K562 (cell line): ENCODE results near the gene POU3F1. TPM values are rescaled to one million over a fixed set of nuclear protein-coding genes. Genes with fewer than 3 reads are reported as not detected.

ENCODE experiments used
- ATAC-seq: fragments of 200-7000 bp; cut with Tn5 transposase; 3 replicates; pipeline ENCODE4 v1.9.1; 2020; ENCODE audit warnings: moderate library complexity
- BruUV-seq: library from RNA; stranded (reverse); fragments of 400-500 nt; replicated peaks from 2 replicates; lab custom pipeline; 2021; lab: Mats Ljungman, UMichigan
- CTCF ChIA-PET: fragments of 300-600 bp; formaldehyde crosslinking; extraction: SDS; loops from one replicate; lab custom pipeline; 2021; ENCODE audit warnings: low intra/inter-chr PET ratio; lab: Yijun Ruan, JAX
- POLR2A ChIA-PET: fragments of 300-600, 350-650 bp; sonication (Branson Sonifier 250); formaldehyde crosslinking; extraction: SDS; loops from one replicate; lab custom pipeline; 2021; ENCODE audit warnings: antibody characterized with exemption, inconsistent platforms; lab: Yijun Ruan, JAX
- DNase-seq, 4 experiments: peaks; one replicate each; pipeline versions ENCODE4 v3.0.0 to v3.0.0-alpha.2; 2011 to 2018; ENCODE audit warnings: low spot score in 3 of 4, mixed read lengths in 3 of 4; ENCODE audit errors: extremely low read depth in 1 of 4
- FAIRE-seq: peaks from 2 replicates; lab custom pipeline; 2011; peaks lifted over from hg19 to GRCh38; lab: Jason Lieb, UNC
- H2AFZ ChIP-seq: 2 replicates; pipeline ENCODE4 v1.6.0; 2011; ENCODE audit warnings: low read depth, low read length, control low read depth, inconsistent platforms
- H3K27ac ChIP-seq: fragments of 200-600 bp; 3 replicates; pipeline ENCODE4 v1.8.0; 2011; ENCODE audit warnings: low read depth, mild to moderate bottlenecking, control low read depth, inconsistent platforms, low read length, moderate library complexity, mixed read lengths; ENCODE audit errors: extremely low read depth
- H3K27me3 ChIP-seq, 2 experiments: fragments of 300-600 bp in 1 of 2; 2 replicates in 1 of 2; 3 replicates in 1 of 2; pipeline versions ENCODE4 v1.6.0 to v1.8.0; 2011; ENCODE audit warnings: inconsistent platforms in 2 of 2, low read length in 2 of 2, mild to moderate bottlenecking in 1 of 2, mixed read lengths in 1 of 2, moderate library complexity in 1 of 2; ENCODE audit not compliant: control insufficient read depth in 2 of 2, insufficient read depth in 2 of 2
- H3K36me3 ChIP-seq: fragments of 300-600 bp; 3 replicates; pipeline ENCODE4 v1.8.0; 2011; ENCODE audit warnings: mild to moderate bottlenecking, low read length, inconsistent platforms; ENCODE audit not compliant: control insufficient read depth, insufficient read depth
- H3K4me1 ChIP-seq, 2 experiments: fragments of 200-600 bp in 1 of 2; replicated peaks in 1 of 2; 2 replicates in 1 of 2; 3 replicates in 1 of 2; pipeline versions ENCODE4 v1.5.1 to v1.8.0; 2011; ENCODE audit warnings: inconsistent platforms in 2 of 2, low read length in 2 of 2, mild to moderate bottlenecking in 1 of 2, mixed read lengths in 1 of 2, moderate library complexity in 1 of 2; ENCODE audit not compliant: control insufficient read depth in 2 of 2, insufficient read depth in 2 of 2
- H3K4me2 ChIP-seq: 2 replicates; pipeline ENCODE4 v1.6.1; 2011; ENCODE audit warnings: low read length, control low read depth, inconsistent platforms, mixed read lengths; ENCODE audit not compliant: insufficient read depth
- H3K4me3 ChIP-seq: fragments of 200-600 bp; sonication (generic), shearing (Covaris generic); 2 replicates; pipeline ENCODE4 v1.5.1; 2016; ENCODE audit warnings: control low read depth, inconsistent platforms
- H3K79me2 ChIP-seq: fragments of 200-600 bp; 3 replicates; pipeline ENCODE4 v1.8.0; 2011; ENCODE audit warnings: low read length, inconsistent platforms; ENCODE audit not compliant: control insufficient read depth, insufficient read depth
- H3K9ac ChIP-seq, 2 experiments: 2 replicates each; pipeline versions ENCODE4 v1.6.0 to v1.6.1; 2011; ENCODE audit warnings: low read depth in 2 of 2, low read length in 2 of 2, control low read depth in 1 of 2, inconsistent platforms in 1 of 2, mild to moderate bottlenecking in 1 of 2, mixed read lengths in 1 of 2; ENCODE audit not compliant: insufficient read depth in 1 of 2
- H3K9me1 ChIP-seq: one replicate; pipeline ENCODE4 v1.6.0; 2011; ENCODE audit warnings: inconsistent platforms, mild to moderate bottlenecking, low read length, moderate library complexity; ENCODE audit not compliant: control insufficient read depth, insufficient read depth
- H3K9me3 ChIP-seq: replicated peaks from 2 replicates; pipeline ENCODE4 v1.5.1; 2011; ENCODE audit warnings: low read depth, low read length, inconsistent platforms; ENCODE audit not compliant: control insufficient read depth, insufficient read depth
- H4K20me1 ChIP-seq: replicated peaks from 2 replicates; pipeline ENCODE4 v1.6.1; 2011; ENCODE audit warnings: low read length, inconsistent platforms, mixed read lengths; ENCODE audit not compliant: control insufficient read depth, insufficient read depth
- HDAC1 ChIP-seq, 2 experiments: fragments of 450-650 bp; IDR thresholded peaks; 2 replicates each; pipeline ENCODE4 v1.6.1; 2016 to 2017; ENCODE audit warnings: inconsistent platforms in 1 of 2, mild to moderate bottlenecking in 1 of 2, moderate library complexity in 1 of 2
- KLF6 ChIP-seq: fragments of 250-450 bp; sonication (Bioruptor Pico); IDR thresholded peaks from 2 replicates; pipeline ENCODE4 v1.4.0; 2020; ENCODE audit warnings: mild to moderate bottlenecking, moderate library complexity, borderline replicate concordance
- OTX1 ChIP-seq: fragments of 450-650 bp; formaldehyde crosslinking; IDR thresholded peaks from 2 replicates; pipeline ENCODE4 v1.4.0; 2022; ENCODE audit warnings: mild to moderate bottlenecking
- WGBS: fragments of 100-300 bp; shearing (Covaris generic); methylation state at CpG from one replicate; pipeline ENCODE4 v1.1.6; 2016; ENCODE audit warnings: low coverage, mixed read lengths; ENCODE audit not compliant: insufficient coverage; ENCODE audit errors: missing lambda C conversion rate; 5-methylcytosine and 5-hydroxymethylcytosine counted together
- in situ Hi-C: fragments of 300-500 bp; cut with MboI; formaldehyde crosslinking; loops from 4 replicates; pipeline ENCODE4 v1.15.0; 2018; ENCODE audit warnings: inconsistent platforms, mixed read lengths
- intact Hi-C: fragments of 100-400 bp; cut with micrococcal nuclease; formaldehyde crosslinking; loops from 2 replicates; pipeline ENCODE4 v1.14.2; 2022
- polyA plus RNA-seq, 8 experiments: library from polyadenylated mRNA; depleted of rRNA in 4 of 8; stranded (reverse) in 5 of 8; unstranded in 3 of 8; fragments of >200 nt; fragmentation: Nextera tagmentation in 2 of 8; fragmentation: Illumina TruSeq in 1 of 8; extraction: Ambion mirVana in 2 of 8; extraction: Trizol in 1 of 8; gene quantifications; 2 replicates each; pipeline versions ENCODE4 v1.2.1 to v1.2.3, GENCODE V29; 2011 to 2014; ENCODE audit warnings: inconsistent platforms in 1 of 8, missing spikeins in 1 of 8
- total RNA-seq, 7 experiments: library from RNA; depleted of rRNA in 6 of 7; stranded (reverse); fragments of >200 nt in 6 of 7; fragmentation: Illumina TruSeq in 2 of 7; extraction: Trizol in 2 of 7; gene quantifications; 2 replicates each; pipeline versions ENCODE4 v1.2.1 to v1.2.3, GENCODE V29; 2011 to 2021; ENCODE audit warnings: low replicate concordance in 1 of 7
- TF ChIP-seq, protein P1 (sequence below), 2 experiments: fragments of 450-650 bp in 1 of 2; IDR thresholded peaks; 2 replicates each; pipeline ENCODE4 v1.6.1; 2011 to 2017; ENCODE audit warnings: low read depth in 2 of 2, antibody characterized with exemption in 1 of 2, borderline replicate concordance in 1 of 2, low read length in 1 of 2, mild to moderate bottlenecking in 1 of 2, mixed read lengths in 1 of 2; ENCODE audit not compliant: control insufficient read depth in 1 of 2
- TF ChIP-seq, protein P2 (sequence below): fragments of 200-600 bp; sonication (generic); IDR thresholded peaks from one replicate; pipeline ENCODE4 v1.6.1; 2012; ENCODE audit warnings: mild to moderate bottlenecking, low read depth, low read length, inconsistent platforms

The POU3F1 gene
- total and polyA plus RNA-seq, 9 of the 15 experiments (the other 6 are each of a cell fraction or from before 2014, with no cell fraction given), result 0.09 TPM; not detected in 8

DNA sequence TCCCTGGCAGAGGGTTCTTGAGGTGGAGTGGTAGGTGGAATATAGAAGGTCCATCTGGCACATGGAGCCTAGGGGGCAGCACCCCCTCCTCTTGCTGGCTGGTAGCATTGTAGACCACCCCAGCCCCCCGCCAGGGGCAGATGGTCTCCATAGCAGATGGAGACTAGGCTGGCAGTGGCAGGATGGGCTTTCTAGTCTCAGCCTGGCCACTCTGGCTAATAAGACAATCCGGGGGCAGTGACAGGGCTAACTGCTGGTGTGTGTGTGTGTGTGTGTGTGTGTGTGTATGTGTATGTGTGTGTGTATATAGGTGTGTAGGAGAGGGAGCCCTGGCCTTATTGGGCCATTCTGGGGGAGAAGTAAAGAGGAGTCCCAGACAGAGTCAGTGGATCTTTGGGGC lies 17.9 kb downstream of the POU3F1 start:
- no peak overlapping the region for H3K4me3 ChIP-seq
- intact Hi-C loops (no loop called here), in situ Hi-C loops (loop anchor here (25.0 kb wide), 1 partner anchor 559 kb away; no protein-coding TSS in a partner anchor)
- ChIA-PET CTCF (no interaction called here), POLR2A (interaction anchor here (0.6 to 4.0 kb wide), 10 partner anchors 8 to 1982 kb away, joined by 3 to 43 read pairs (median 6); partner anchors contain the start of gene UTP11)
- H3K27me3 ChIP-seq, result no peaks in the 10 kb centered on the region
- no peak overlapping the region for H2AFZ ChIP-seq
- no TSS peak for BruUV-seq
- no peak overlapping the region for H3K27ac ChIP-seq
- ATAC-seq (peak; percentile 11), FAIRE-seq (no peak), DNase-seq (no peak)
- H3K9me1 ChIP-seq, result no peaks in the 10 kb centered on the region
- no peaks in the 10 kb centered on the region for H3K9me3 ChIP-seq
- H4K20me1 ChIP-seq, result peaks cover 21% of the 10 kb centered on the region
- peak overlapping the region in 1 of 2 experiments; percentile 31; a peak in 1 of 4 replicates for H3K9ac ChIP-seq
- H3K79me2 ChIP-seq, result no peaks in the 10 kb centered on the region
- no peak overlapping the region for H3K4me2 ChIP-seq
- H3K36me3 ChIP-seq, result peaks cover 38% of the 10 kb centered on the region
- peaks cover 10 to 34% of the 10 kb centered on the region in 2 experiments; a peak in 4 of 5 replicates for H3K4me1 ChIP-seq
- WGBS, result 59% methylated on average over 2 of the region's 2 CpGs
- TF ChIP-seq, protein P1, sequence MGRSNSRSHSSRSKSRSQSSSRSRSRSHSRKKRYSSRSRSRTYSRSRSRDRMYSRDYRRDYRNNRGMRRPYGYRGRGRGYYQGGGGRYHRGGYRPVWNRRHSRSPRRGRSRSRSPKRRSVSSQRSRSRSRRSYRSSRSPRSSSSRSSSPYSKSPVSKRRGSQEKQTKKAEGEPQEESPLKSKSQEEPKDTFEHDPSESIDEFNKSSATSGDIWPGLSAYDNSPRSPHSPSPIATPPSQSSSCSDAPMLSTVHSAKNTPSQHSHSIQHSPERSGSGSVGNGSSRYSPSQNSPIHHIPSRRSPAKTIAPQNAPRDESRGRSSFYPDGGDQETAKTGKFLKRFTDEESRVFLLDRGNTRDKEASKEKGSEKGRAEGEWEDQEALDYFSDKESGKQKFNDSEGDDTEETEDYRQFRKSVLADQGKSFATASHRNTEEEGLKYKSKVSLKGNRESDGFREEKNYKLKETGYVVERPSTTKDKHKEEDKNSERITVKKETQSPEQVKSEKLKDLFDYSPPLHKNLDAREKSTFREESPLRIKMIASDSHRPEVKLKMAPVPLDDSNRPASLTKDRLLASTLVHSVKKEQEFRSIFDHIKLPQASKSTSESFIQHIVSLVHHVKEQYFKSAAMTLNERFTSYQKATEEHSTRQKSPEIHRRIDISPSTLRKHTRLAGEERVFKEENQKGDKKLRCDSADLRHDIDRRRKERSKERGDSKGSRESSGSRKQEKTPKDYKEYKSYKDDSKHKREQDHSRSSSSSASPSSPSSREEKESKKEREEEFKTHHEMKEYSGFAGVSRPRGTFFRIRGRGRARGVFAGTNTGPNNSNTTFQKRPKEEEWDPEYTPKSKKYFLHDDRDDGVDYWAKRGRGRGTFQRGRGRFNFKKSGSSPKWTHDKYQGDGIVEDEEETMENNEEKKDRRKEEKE (IDR thresholded peaks at IDR 0.05; ENCODE audit: borderline replicate concordance in 1 of 2, control insufficient read depth in 1 of 2, low read depth in 2 of 2, low read length in 1 of 2), result no peak
- TF ChIP-seq OTX1 (CRISPR knock-in tag) (0 out of 2 replicates have a peak, but pooled peaks have one; percentile 30), HDAC1 (IDR thresholded peaks at IDR 0.05) (no peak), KLF6 (CRISPR knock-in tag) (no peak)
- TF ChIP-seq, protein P2, sequence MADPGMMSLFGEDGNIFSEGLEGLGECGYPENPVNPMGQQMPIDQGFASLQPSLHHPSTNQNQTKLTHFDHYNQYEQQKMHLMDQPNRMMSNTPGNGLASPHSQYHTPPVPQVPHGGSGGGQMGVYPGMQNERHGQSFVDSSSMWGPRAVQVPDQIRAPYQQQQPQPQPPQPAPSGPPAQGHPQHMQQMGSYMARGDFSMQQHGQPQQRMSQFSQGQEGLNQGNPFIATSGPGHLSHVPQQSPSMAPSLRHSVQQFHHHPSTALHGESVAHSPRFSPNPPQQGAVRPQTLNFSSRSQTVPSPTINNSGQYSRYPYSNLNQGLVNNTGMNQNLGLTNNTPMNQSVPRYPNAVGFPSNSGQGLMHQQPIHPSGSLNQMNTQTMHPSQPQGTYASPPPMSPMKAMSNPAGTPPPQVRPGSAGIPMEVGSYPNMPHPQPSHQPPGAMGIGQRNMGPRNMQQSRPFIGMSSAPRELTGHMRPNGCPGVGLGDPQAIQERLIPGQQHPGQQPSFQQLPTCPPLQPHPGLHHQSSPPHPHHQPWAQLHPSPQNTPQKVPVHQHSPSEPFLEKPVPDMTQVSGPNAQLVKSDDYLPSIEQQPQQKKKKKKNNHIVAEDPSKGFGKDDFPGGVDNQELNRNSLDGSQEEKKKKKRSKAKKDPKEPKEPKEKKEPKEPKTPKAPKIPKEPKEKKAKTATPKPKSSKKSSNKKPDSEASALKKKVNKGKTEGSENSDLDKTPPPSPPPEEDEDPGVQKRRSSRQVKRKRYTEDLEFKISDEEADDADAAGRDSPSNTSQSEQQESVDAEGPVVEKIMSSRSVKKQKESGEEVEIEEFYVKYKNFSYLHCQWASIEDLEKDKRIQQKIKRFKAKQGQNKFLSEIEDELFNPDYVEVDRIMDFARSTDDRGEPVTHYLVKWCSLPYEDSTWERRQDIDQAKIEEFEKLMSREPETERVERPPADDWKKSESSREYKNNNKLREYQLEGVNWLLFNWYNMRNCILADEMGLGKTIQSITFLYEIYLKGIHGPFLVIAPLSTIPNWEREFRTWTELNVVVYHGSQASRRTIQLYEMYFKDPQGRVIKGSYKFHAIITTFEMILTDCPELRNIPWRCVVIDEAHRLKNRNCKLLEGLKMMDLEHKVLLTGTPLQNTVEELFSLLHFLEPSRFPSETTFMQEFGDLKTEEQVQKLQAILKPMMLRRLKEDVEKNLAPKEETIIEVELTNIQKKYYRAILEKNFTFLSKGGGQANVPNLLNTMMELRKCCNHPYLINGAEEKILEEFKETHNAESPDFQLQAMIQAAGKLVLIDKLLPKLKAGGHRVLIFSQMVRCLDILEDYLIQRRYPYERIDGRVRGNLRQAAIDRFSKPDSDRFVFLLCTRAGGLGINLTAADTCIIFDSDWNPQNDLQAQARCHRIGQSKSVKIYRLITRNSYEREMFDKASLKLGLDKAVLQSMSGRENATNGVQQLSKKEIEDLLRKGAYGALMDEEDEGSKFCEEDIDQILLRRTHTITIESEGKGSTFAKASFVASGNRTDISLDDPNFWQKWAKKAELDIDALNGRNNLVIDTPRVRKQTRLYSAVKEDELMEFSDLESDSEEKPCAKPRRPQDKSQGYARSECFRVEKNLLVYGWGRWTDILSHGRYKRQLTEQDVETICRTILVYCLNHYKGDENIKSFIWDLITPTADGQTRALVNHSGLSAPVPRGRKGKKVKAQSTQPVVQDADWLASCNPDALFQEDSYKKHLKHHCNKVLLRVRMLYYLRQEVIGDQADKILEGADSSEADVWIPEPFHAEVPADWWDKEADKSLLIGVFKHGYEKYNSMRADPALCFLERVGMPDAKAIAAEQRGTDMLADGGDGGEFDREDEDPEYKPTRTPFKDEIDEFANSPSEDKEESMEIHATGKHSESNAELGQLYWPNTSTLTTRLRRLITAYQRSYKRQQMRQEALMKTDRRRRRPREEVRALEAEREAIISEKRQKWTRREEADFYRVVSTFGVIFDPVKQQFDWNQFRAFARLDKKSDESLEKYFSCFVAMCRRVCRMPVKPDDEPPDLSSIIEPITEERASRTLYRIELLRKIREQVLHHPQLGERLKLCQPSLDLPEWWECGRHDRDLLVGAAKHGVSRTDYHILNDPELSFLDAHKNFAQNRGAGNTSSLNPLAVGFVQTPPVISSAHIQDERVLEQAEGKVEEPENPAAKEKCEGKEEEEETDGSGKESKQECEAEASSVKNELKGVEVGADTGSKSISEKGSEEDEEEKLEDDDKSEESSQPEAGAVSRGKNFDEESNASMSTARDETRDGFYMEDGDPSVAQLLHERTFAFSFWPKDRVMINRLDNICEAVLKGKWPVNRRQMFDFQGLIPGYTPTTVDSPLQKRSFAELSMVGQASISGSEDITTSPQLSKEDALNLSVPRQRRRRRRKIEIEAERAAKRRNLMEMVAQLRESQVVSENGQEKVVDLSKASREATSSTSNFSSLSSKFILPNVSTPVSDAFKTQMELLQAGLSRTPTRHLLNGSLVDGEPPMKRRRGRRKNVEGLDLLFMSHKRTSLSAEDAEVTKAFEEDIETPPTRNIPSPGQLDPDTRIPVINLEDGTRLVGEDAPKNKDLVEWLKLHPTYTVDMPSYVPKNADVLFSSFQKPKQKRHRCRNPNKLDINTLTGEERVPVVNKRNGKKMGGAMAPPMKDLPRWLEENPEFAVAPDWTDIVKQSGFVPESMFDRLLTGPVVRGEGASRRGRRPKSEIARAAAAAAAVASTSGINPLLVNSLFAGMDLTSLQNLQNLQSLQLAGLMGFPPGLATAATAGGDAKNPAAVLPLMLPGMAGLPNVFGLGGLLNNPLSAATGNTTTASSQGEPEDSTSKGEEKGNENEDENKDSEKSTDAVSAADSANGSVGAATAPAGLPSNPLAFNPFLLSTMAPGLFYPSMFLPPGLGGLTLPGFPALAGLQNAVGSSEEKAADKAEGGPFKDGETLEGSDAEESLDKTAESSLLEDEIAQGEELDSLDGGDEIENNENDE, result no peak
